Aorta (tissue), 5 donors: ENCODE results near the gene GDNF. TPM values are rescaled to one million over a fixed set of nuclear protein-coding genes. Genes with fewer than 3 reads are reported as not detected.

Experiments used
- ATAC-seq: fragments of 200-7000 bp; cut with Tn5 transposase; one replicate; pipeline ENCODE4 v1.9.1; 2022; ENCODE audit warnings: moderate library complexity; ENCODE audit not compliant: low FRiP score
- DNase-seq, 2 donors: peaks; one replicate each; pipeline ENCODE4 v3.0.0-alpha.2; 2020
- H3K27ac ChIP-seq, 2 donors: one replicate each; pipeline ENCODE4 v1.5.1; 2013; ENCODE audit warnings: low read length in 2 of 2, mild to moderate bottlenecking in 2 of 2, moderate library complexity in 2 of 2, control low read depth in 1 of 2, inconsistent platforms in 1 of 2, low read depth in 1 of 2
- H3K27me3 ChIP-seq, 2 donors: one replicate each; pipeline ENCODE4 v1.6.1; 2013; ENCODE audit warnings: control low read depth in 1 of 2, low read length in 1 of 2, mild to moderate bottlenecking in 1 of 2, moderate library complexity in 1 of 2; ENCODE audit not compliant: insufficient read depth in 2 of 2, control insufficient read depth in 1 of 2
- H3K36me3 ChIP-seq, 2 donors: one replicate each; pipeline ENCODE4 v1.6.1; 2013; ENCODE audit warnings: control low read depth in 1 of 2, low read length in 1 of 2, mild to moderate bottlenecking in 1 of 2; ENCODE audit not compliant: insufficient read depth in 2 of 2, control insufficient read depth in 1 of 2
- H3K4me1 ChIP-seq, 2 donors: one replicate each; pipeline ENCODE4 v1.6.1; 2013; ENCODE audit warnings: low read length in 2 of 2, control low read depth in 1 of 2, mild to moderate bottlenecking in 1 of 2, moderate library complexity in 1 of 2; ENCODE audit not compliant: insufficient read depth in 2 of 2, control insufficient read depth in 1 of 2
- H3K4me3 ChIP-seq, 2 donors: one replicate each; pipeline ENCODE4 v1.5.1; 2013; ENCODE audit warnings: low read length in 2 of 2, control low read depth in 1 of 2, mild to moderate bottlenecking in 1 of 2
- H3K9me3 ChIP-seq: one replicate; pipeline ENCODE4 v1.6.1; 2013; ENCODE audit warnings: mild to moderate bottlenecking, low read length; ENCODE audit not compliant: control insufficient read depth
- WGBS, 2 donors: extraction: QIAGEN DNeasy Blood & Tissue Kit; methylation state at CpG; one replicate each; pipeline ENCODE4 v1.1.7; 2013; 5-methylcytosine and 5-hydroxymethylcytosine counted together
- intact Hi-C, 2 donors: fragments of 100-400 bp; cut with DNase I; formaldehyde crosslinking; loops; one replicate each; pipeline versions ENCODE4 v1.14.2 to v1.15.0; 2022
- polyA plus RNA-seq, 2 donors: library from polyadenylated mRNA; stranded (reverse); fragments of 200-250 nt; gene quantifications; one replicate each; pipeline ENCODE4 v1.2.3, GENCODE V29; 2013
- total RNA-seq, 2 donors: library from RNA; stranded (reverse); fragmentation: NEBNext Ultra II Directional; extraction: Animal tissue kit (Norgen Biotek cat#: 25700); gene quantifications; one replicate each; pipeline ENCODE4 v1.2.1, GENCODE V29; 2021
- donor health status: healthy with polysubstance abuse.
- donor health status: Bipolar disorder and iron deficiency.
- donor health status: DM: no; HTN: no; CAD: no.
- donor health status: DM: no; HTN: no; CAD: no.
- donor health status: DM: yes; HTN: yes; CAD: no.

Gene GDNF
- total and polyA plus RNA-seq, 4 donors: 0.24 TPM; not detected in 3

DNA sequence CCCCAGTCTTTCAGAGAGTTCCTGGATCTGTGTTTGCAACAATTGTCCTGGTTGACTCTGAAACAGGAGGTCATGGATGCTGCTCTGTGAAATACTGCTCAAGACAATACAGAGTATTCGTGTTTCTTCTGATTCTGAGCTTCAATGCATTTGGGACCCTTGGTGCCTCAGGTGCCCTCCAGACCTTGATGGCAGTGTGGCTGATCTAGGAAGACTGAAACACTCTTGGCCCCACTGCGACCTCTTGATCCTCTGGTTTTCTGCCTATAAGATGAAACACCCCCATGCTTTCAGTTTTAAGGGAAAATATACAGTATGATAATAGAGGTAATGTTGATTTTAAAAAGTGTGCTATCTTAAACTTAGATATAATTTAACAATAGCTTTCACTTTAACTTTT is 67.6 kb downstream of the GDNF start:
- H3K27ac ChIP-seq: no peak overlapping the region
- H3K4me1 ChIP-seq: no peaks in the 10 kb centered on the region
- ATAC-seq: no peak
- H3K4me3 ChIP-seq: no peak overlapping the region
- no peaks in the 10 kb centered on the region for H3K36me3 ChIP-seq
- intact Hi-C loops: no loop called here
- WGBS, 2 donors: 89 to 95% methylated on average over 2 of the region's 2 CpGs
- no peak for DNase-seq
- peaks cover 1% of the 10 kb centered on the region for H3K9me3 ChIP-seq
- no peaks in the 10 kb centered on the region for H3K27me3 ChIP-seq

DNA sequence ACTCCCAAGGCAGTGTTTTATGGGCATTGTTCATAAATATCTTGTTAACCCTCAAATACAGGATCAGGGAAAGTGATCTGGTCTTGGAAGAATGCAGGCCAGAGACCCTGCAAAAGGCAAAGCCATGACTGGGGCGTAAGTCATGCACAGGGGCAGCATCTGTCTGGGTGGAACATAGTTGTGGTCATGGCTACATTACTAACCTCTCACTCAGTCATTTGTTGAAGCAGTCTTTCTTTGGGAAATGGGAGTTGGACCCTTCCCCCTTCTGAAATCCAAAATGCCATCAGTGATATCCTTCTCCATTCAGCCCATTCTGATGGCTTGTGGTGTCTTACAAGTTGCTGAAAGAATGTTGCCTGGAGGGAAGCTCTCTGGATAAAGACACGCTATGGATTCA is 68.1 kb downstream of the GDNF start:
- Histone ChIP-seq H3K4me1 (no peaks in the 10 kb centered on the region), H3K27me3 (no peaks in the 10 kb centered on the region), H3K4me3 (no peak overlapping the region), H3K9me3 (peaks cover 1% of the 10 kb centered on the region), H3K27ac (no peak overlapping the region), H3K36me3 (no peaks in the 10 kb centered on the region)
- ATAC-seq (no peak), DNase-seq (no peak)
- 74 to 91% methylated on average over 2 of the region's 2 CpGs for WGBS, 2 donors
- intact Hi-C loops: no loop called here

DNA sequence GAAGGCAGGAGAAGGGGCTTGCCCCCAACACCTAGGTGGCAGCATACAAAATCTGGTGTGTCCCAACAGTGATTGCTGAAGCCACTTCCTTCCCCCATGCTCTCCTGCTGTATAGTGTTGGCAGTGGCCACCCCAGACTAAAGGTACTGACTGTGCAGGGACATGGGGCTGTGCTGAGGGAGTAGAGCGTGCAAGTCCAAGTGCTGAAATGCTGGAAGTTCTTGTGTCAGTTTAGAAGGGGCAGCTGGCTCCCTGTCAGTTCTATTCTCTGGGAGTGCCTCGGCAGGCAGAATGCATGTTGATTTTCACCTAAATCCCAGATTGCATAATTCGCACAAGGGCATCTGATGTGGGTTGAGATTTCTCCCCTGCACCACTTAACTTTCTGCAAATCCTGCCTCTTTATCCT is 68.6 kb downstream of the GDNF start:
- ATAC-seq (peak; percentile 69), DNase-seq (no peak)
- Histone ChIP-seq H3K27me3 (no peaks in the 10 kb centered on the region), H3K9me3 (peaks cover 1% of the 10 kb centered on the region), H3K27ac (no peak overlapping the region), H3K36me3 (no peaks in the 10 kb centered on the region), H3K4me1 (no peaks in the 10 kb centered on the region), H3K4me3 (no peak overlapping the region)
- intact Hi-C loops: no loop called here
- 67 to 76% methylated on average over 3 of the region's 3 CpGs for WGBS, 2 donors

DNA sequence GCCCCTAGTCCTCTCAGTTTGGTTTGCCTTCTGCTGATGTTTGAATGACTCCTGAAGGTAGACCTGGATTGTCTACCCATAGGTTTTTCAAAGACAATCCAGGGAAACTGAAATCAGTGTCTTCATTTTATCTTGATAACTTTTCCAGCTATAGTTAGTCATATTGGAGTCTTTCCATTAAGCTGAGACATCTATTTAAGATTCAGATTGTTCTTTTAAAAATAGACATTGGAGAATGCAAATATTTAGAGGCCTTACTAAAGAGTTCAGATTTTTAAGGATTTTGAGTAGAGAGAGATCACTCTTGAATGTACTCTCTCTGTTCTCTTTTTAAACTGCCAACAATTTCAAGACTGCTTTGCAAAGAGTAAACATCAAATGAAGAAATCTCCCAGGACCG is 69.1 kb downstream of the GDNF start:
- ATAC-seq: no peak
- Histone ChIP-seq H3K4me3 (no peak overlapping the region), H3K27me3 (no peaks in the 10 kb centered on the region), H3K36me3 (no peaks in the 10 kb centered on the region), H3K4me1 (no peaks in the 10 kb centered on the region), H3K27ac (no peak overlapping the region), H3K9me3 (peaks cover 1% of the 10 kb centered on the region)
- intact Hi-C loops: no loop called here
- no peak for DNase-seq
- WGBS, 2 donors: 52 to 53% methylated on average over 1 of the region's 1 CpG

DNA sequence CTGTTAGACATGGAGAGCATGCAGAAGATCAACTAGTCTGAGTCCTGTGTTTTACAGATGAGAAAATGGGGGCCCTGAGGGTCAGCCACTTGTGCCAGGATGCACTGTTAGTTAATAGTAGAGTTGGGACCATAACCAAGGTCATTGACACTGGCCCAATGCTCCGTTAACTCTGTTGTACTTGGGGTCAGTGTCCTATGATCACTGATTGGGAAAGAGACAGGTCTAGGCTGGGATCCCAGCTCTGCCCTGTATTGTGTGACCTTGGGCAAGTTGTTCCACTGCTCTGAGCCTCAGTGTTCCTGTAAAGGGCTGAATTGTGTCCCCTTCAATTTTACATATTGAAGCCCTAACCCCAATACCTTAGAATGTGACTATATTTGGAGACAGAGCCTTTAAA is 70.0 kb downstream of the GDNF start:
- no peaks in the 10 kb centered on the region for H3K4me1 ChIP-seq
- no peak overlapping the region for H3K4me3 ChIP-seq
- 94 to 95% methylated on average over 1 of the region's 1 CpG for WGBS, 2 donors
- H3K9me3 ChIP-seq: no peaks in the 10 kb centered on the region
- H3K27me3 ChIP-seq: no peaks in the 10 kb centered on the region
- ATAC-seq (no peak), DNase-seq (no peak)
- intact Hi-C loops: no loop called here
- H3K27ac ChIP-seq: no peak overlapping the region
- H3K36me3 ChIP-seq: no peaks in the 10 kb centered on the region

DNA sequence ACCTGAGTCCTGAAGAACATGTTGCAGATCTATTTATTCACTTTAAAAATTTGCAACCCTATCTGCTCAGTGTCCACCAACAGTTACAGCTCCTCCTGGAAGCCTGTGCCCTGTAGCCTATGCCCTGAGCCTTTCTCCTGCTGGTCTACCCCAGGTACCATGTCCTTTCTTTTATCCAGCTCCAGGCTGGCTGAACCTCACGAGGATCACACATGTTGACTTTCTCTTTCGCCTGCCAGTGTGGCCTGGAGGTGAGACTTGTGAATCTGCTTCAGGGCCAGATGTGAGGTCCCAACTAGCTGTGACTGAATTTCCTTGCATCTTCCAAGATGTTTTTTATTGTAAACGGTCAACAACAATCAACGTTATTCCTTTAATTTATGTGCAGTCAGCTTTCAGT is 70.7 kb downstream of the GDNF start:
- ATAC-seq (no peak), DNase-seq (no peak)
- 88 to 91% methylated on average over 4 of the region's 4 CpGs for WGBS, 2 donors
- H3K9me3 ChIP-seq: no peaks in the 10 kb centered on the region
- no peaks in the 10 kb centered on the region for H3K4me1 ChIP-seq
- H3K27me3 ChIP-seq: no peaks in the 10 kb centered on the region
- H3K36me3 ChIP-seq: no peaks in the 10 kb centered on the region
- no peak overlapping the region for H3K4me3 ChIP-seq
- intact Hi-C loops: no loop called here
- H3K27ac ChIP-seq: no peak overlapping the region

DNA sequence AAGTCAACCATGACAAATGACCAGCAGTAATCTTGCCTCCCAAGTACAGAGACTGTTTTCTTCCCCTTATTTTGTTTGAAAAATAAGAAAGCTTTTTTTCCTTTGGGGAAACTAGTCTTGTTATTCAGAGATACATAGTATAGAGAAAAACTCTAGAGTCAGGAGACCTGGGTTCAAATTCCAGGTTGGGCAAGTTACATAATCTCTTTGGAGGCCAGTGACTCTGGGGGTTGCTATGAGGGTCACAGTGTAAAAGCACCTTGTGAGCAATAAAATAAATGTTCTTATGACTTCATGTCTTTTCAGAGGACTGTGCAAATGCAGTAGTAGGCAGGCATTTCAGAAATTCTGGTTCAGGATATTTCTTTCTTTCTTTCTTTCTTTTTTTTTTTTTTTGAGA is 71.5 kb downstream of the GDNF start:
- no peaks in the 10 kb centered on the region for H3K36me3 ChIP-seq
- H3K27ac ChIP-seq: no peak overlapping the region
- intact Hi-C loops: no loop called here
- DNase-seq: no peak
- ATAC-seq: no peak
- no peaks in the 10 kb centered on the region for H3K9me3 ChIP-seq
- no peak overlapping the region for H3K4me3 ChIP-seq
- no peaks in the 10 kb centered on the region for H3K27me3 ChIP-seq
- H3K4me1 ChIP-seq: no peaks in the 10 kb centered on the region

DNA sequence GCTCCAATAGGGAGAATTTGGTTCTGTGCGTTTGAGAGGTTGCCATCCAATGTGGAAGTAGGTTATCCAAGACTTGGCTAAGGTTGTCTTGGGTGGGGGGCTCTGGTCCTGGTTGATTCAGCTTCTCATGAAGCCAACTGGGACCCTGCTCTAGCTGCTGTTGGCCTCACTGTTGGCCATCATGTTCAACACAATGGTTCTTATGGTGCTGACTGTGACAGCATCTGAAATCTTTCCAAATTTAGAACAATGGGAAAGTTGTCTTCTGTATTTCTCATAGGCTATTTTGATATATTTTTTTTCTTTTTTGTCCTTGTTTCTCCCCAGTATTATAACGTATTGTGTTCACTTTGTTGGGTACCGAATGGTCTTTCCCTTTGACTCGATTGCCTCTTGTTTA is 71.9 kb downstream of the GDNF start:
- Histone ChIP-seq H3K27ac (no peak overlapping the region), H3K4me3 (no peak overlapping the region), H3K27me3 (no peaks in the 10 kb centered on the region), H3K9me3 (no peaks in the 10 kb centered on the region), H3K4me1 (no peaks in the 10 kb centered on the region), H3K36me3 (no peaks in the 10 kb centered on the region)
- intact Hi-C loops: no loop called here
- WGBS, 2 donors: 49 to 57% methylated on average over 4 of the region's 4 CpGs
- ATAC-seq: no peak
- no peak for DNase-seq

DNA sequence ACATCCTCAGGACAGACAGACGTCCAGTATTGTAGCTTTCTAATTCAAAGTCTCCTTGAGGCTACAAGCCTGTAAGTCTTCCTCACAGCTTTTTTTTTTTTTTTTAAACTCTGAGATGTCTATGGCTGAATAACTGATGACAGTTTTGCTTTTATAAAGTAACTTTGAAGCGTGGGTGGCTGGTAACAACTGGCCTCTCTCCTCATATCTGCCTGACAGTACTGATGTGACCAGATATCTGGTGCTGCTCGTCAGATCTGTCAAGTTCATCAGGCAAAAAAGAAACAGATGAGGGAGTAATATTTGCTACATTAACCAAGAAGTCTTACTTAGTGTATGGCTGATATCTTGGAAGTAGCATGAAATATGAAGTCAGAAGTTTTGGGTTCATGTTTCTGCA is 72.6 kb downstream of the GDNF start:
- Histone ChIP-seq H3K27me3 (no peaks in the 10 kb centered on the region), H3K27ac (no peak overlapping the region), H3K36me3 (no peaks in the 10 kb centered on the region), H3K4me1 (no peaks in the 10 kb centered on the region), H3K4me3 (no peak overlapping the region), H3K9me3 (no peaks in the 10 kb centered on the region)
- 63 to 70% methylated on average over 3 of the region's 3 CpGs for WGBS, 2 donors
- intact Hi-C loops: no loop called here
- no peak for DNase-seq
- ATAC-seq: no peak
